Measurements from ENCODE around the gene TAGLN.

TAGLN gene

DNA sequence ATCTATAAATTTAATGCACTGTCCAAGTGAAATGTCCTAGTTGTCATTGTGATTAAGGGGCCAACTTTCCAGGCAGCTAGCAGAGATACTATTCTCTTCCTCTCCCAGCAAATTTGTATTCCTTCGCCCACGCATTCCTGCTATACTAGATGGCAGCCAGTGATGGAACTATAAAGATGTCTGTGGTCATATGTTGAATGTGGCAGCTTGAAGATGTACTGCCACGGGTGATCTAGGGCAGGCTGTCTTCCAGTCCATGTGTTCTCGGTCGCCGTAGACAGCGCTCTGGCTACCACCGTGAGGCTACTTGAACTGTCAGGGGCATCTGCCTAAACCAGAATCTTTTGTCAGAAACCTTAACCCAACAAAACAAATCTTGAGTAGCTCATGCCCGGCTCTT lies 29.0 kb upstream of the TAGLN start:
- Histone ChIP-seq H3K36me3 (ENCODE audit: insufficient read depth) (peaks cover 4% of the 10 kb centered on the region; the same call in 1 of the 2 replicates), H3K4me2 (no peak overlapping the region), H3K4me3 (IDR thresholded peaks at IDR 0.05; ENCODE audit: insufficient read depth, low read depth, low read length) (no peak overlapping the region), H3K79me2 (ENCODE audit: insufficient read depth, low read depth) (no peaks in the 10 kb centered on the region), H4K20me1 (ENCODE audit: insufficient read depth) (no peaks in the 10 kb centered on the region), H3K27ac (no peak overlapping the region), H3K27me3 (ENCODE audit: insufficient read depth, low read depth) (no peaks in the 10 kb centered on the region), H3K4me1 (ENCODE audit: low read depth, poor library complexity, severe bottlenecking) (no peaks in the 10 kb centered on the region), H2AFZ (ENCODE audit: low read depth) (no peak overlapping the region), H3K9ac (no peak overlapping the region)
- TF ChIP-seq, protein P1, sequence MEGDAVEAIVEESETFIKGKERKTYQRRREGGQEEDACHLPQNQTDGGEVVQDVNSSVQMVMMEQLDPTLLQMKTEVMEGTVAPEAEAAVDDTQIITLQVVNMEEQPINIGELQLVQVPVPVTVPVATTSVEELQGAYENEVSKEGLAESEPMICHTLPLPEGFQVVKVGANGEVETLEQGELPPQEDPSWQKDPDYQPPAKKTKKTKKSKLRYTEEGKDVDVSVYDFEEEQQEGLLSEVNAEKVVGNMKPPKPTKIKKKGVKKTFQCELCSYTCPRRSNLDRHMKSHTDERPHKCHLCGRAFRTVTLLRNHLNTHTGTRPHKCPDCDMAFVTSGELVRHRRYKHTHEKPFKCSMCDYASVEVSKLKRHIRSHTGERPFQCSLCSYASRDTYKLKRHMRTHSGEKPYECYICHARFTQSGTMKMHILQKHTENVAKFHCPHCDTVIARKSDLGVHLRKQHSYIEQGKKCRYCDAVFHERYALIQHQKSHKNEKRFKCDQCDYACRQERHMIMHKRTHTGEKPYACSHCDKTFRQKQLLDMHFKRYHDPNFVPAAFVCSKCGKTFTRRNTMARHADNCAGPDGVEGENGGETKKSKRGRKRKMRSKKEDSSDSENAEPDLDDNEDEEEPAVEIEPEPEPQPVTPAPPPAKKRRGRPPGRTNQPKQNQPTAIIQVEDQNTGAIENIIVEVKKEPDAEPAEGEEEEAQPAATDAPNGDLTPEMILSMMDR (conservative IDR thresholded peaks at IDR 0.05; ENCODE audit: low read depth, low read length): no peak

DNA sequence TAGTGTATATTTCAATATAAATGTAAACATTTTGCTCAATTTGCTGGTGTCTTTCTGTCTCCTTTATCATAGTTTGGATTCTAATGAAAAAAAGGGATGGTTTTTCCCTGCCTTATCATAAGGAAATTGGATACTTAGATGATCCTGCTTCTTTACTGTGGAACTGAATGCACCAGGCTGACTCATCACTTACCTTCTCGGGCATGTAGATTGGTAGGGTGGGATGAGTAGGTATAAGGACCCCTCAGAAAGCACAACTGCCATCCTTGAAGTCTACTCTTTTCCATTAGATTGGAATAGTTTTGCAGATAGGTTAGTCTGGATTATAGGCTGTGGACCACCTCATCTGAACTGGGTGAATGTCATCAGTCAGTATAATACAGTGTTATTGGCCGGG lies 28.2 kb upstream of the TAGLN start:
- TF ChIP-seq, protein P1 (conservative IDR thresholded peaks at IDR 0.05; ENCODE audit: low read depth, low read length): no peak
- Histone ChIP-seq H3K36me3 (ENCODE audit: insufficient read depth) (peaks cover 4% of the 10 kb centered on the region; the same call in 1 of the 2 replicates), H3K4me2 (no peak overlapping the region), H3K9ac (no peak overlapping the region), H3K4me1 (ENCODE audit: low read depth, poor library complexity, severe bottlenecking) (no peaks in the 10 kb centered on the region), H3K27me3 (ENCODE audit: insufficient read depth, low read depth) (no peaks in the 10 kb centered on the region), H3K27ac (no peak overlapping the region), H3K4me3 (IDR thresholded peaks at IDR 0.05; ENCODE audit: insufficient read depth, low read depth, low read length) (no peak overlapping the region), H4K20me1 (ENCODE audit: insufficient read depth) (no peaks in the 10 kb centered on the region), H2AFZ (ENCODE audit: low read depth) (no peak overlapping the region), H3K79me2 (ENCODE audit: insufficient read depth, low read depth) (no peaks in the 10 kb centered on the region)

DNA sequence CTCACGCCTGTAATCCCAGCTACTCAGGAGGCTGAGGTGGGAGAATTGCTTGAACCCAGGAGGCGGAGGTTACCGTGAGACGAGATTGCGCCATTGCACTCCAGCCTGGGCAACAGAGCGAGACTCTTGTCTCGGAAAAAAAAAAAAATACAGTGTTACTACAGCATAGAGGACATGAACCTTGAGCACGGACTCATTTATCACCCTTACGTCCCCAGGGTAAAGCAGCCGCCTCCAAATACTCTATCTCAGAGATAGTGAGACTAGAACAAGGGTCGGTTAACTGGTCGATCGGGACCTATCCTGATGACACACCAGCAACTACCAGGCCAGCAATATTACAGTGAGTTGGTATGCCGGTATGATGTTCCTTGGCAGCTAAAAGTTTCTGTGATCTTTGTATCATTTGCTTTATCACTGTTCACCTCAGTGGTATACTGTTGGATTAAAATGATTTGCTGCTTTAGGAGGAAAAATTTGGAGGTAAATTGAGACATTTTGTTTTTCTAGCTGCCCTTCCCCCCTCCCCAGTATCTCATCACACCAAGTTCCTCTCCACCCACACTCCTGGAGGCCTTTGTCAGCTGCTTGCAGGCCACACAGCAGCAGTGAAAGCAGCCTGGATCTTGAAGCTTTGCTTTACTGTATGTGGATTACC lies 27.6 kb upstream of the TAGLN start:
- no peak overlapping the region for H3K4me2 ChIP-seq
- H3K36me3 ChIP-seq (ENCODE audit: insufficient read depth): peaks cover under 1% of the 10 kb centered on the region; the same call in 1 of the 2 replicates
- no peaks in the 10 kb centered on the region for H3K79me2 ChIP-seq (ENCODE audit: insufficient read depth, low read depth)
- no peak overlapping the region for H3K27ac ChIP-seq
- no peaks in the 10 kb centered on the region for H4K20me1 ChIP-seq (ENCODE audit: insufficient read depth)
- no peaks in the 10 kb centered on the region for H3K4me1 ChIP-seq (ENCODE audit: low read depth, poor library complexity, severe bottlenecking)
- TF ChIP-seq, protein P1 (conservative IDR thresholded peaks at IDR 0.05; ENCODE audit: low read depth, low read length): no peak
- no peak overlapping the region for H3K9ac ChIP-seq
- no peak overlapping the region for H2AFZ ChIP-seq (ENCODE audit: low read depth)
- no peak overlapping the region for H3K4me3 ChIP-seq (IDR thresholded peaks at IDR 0.05; ENCODE audit: insufficient read depth, low read depth, low read length)
- H3K27me3 ChIP-seq (ENCODE audit: insufficient read depth, low read depth): no peaks in the 10 kb centered on the region

DNA sequence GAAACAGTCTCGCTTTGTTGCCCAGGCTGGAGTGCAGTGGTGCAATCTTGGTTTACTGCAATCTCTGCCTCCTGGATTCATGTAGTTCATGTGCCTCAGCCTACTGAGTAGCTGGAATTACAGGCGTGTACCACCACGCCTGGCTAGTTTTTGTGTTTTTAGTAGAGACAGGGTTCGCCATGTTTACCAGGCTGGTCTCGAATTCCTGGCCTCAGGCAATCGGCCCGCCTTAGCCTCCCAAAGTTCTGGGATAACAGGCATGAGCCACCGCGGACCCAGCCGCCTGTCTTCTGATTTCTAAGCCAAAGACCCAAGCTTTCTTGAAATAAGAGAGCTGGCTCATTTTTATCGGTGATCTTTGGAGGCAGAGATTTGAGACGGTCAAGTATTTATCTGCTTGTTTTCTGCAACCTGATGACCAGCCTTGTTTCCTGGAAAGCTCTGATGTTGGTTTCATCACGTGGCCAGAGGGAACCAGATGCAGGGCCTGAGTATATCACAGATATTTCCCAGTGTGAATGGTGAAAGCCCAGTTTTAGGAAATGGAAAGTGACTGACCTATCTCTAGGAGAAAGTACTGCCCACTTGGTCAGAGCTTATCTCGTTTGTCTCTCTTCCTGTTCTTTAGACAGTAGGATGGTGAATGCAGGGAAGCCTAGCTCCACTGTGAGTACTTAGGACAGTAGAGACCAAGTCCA lies 26.3 kb upstream of the TAGLN start:
- no peak overlapping the region for H3K4me2 ChIP-seq
- peaks cover 2% of the 10 kb centered on the region for H3K4me1 ChIP-seq (ENCODE audit: low read depth, poor library complexity, severe bottlenecking)

More for the DNA sequence above, 26.3 kb upstream of the TAGLN start:
- TF ChIP-seq, protein P1 (conservative IDR thresholded peaks at IDR 0.05; ENCODE audit: low read depth, low read length): no peak
- no peak overlapping the region for H3K9ac ChIP-seq
- no peaks in the 10 kb centered on the region for H3K27me3 ChIP-seq (ENCODE audit: insufficient read depth, low read depth)
- H3K36me3 ChIP-seq (ENCODE audit: insufficient read depth): no peaks in the 10 kb centered on the region
- H3K4me3 ChIP-seq (IDR thresholded peaks at IDR 0.05; ENCODE audit: insufficient read depth, low read depth, low read length): no peak overlapping the region
- no peak overlapping the region for H3K27ac ChIP-seq
- H2AFZ ChIP-seq (ENCODE audit: low read depth): no peak overlapping the region
- no peaks in the 10 kb centered on the region for H3K79me2 ChIP-seq (ENCODE audit: insufficient read depth, low read depth)
- H4K20me1 ChIP-seq (ENCODE audit: insufficient read depth): no peaks in the 10 kb centered on the region
